HG02870 (cell line): ENCODE data around the gene MIDN.
"Not testable (repeated sequence)": the region's sequence is repeated elsewhere in the genome, so short reads cannot be mapped to it uniquely, and the experiment has no call there.

Source experiments
- ATAC-seq: cut with Tn5 transposase; IDR thresholded peaks from one replicate; pipeline ENCODE4 v1.9.1; 2021; ENCODE audit warnings: mild to moderate bottlenecking, moderate library complexity; ENCODE audit not compliant: unreplicated experiment

Gene MIDN

DNA sequence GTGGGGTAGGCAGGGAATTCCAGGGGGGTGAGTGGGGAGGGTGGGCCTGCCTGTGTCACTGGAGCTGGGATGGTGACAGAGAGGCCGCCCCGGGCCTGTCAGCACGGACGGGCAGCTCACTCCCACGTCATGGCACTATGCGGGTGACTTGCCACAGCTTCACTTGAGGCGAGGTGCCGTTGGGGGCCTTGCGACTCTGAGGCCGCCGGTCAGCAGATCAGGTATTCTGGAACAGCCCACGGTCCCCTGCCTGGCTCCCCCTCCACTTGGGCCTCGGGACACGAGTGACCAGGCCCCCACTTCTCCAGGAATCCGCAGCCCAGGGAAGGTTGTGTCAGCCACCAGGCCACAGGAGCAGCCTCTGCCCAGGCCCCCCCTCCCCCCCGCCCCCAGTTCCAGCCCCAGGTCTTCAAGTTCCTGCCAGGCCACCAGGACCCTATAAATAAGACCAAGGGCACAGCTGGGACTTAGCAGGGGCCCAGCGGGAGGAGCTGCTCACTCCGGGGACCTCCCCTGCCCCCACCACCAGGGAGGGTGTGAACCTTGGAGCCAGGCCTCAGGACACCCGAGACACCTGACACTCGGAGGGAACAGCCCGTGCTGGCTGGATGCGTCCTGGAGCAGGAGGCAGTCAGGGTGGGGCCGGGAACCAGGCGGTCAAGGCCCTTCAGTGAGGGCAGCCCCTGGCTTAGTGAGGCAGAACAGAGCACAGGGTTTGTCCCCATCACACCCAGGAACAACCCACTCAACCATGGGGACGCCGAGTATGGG lies 2.7 kb upstream of the MIDN start:
- ATAC-seq = no peak

DNA sequence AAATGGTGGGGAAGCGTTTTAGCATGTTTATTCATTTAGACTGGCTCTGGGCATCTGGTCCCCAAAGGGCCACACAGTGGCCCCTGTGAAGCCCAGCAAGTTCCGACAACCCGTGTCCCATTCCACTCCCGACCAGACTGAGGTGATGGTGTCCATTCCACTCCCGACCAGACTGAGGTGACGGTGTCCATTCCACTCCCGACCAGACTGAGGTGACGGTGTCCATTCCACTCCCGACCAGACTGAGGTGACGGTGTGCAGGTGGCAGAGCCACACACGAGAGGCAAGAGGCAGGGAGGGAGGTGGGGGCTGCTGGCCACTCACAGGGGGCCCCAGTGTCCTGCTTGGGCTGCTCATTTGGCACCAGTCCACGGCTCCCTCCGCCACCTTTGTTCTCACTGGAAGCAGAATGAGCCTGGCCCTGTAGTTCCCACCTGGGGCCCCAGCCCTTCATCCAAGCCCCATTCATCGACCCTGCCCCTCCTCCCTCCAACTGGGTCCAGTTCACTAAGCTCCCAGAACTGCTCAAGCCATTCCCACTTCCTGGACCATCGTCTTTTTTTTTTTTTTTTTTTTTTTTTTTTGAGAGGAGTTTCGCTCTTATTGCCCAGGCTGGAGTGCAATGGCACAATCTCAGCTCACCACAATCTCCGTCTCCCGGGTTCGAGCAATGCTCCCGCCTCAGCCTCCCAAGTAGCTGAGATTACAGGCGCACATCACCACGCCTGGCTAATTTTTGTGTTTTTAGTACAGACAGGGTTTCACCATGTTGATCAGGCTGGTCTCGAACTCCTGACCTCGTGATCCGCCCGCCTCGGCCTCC lies 1.9 kb upstream of the MIDN start:
- ATAC-seq = not testable (repeated sequence)

DNA sequence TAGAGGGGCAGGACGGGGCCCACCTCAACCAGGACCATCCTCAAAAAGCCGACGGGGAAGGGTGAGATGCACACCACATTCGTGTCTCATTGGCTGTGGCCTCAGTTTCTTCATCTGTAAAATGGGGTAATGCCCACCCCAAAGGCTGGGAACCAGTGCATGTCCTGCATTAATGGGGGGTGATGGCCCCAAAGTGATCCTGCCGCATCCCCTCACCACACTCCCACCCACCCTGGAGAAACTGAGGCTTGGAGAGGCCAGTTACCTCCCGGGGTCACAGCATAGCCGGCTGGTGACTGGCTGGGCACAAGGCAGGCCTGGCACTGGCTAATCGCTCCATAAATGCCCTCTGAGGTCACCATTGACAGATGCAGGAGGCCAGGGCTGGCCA lies 640 bp upstream of the MIDN start:
- no peak for ATAC-seq

GRCh38 chr19:1248786-1249297 lies 459 bp downstream of the MIDN start:
- ATAC-seq = peak; percentile 20

DNA sequence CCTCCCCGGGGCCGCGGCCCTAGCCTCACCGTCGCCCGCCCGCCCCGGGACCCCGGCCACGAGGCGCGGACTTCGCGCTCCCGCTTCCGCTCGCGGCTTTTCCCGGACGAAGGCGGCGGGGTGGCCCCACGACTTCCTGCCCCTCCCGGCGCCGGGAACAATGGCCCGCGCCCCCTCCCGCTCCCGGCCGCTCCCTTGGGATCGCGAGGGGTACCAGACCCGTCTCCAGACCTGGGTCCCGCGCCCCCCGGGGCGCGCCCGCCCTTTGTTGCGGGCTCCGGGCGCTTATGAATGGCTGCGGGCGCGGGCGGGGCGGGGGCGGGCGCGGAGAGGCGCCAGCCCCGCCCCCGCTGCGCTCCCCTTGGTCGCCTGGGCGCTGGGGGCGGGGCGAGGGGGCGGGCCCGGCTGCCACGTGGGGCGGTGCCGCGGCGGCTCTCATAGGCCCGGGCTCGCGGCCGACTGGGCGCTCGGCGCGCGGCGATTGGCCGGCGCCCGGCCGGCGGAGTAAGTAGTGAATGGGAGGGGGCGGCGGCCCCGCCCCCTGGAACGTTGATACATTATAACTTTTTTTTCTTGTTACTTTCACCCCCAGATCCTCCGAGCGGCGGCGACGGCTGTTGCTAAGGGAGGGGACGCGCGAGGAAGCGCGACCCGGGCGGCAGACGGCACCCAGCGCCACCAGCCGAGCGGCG lies 1.1 kb downstream of the MIDN start:
- peak; percentile 39 for ATAC-seq

GRCh38 chr19:1249990-1250436 lies 1.6 kb downstream of the MIDN start:
- ATAC-seq = no peak

DNA sequence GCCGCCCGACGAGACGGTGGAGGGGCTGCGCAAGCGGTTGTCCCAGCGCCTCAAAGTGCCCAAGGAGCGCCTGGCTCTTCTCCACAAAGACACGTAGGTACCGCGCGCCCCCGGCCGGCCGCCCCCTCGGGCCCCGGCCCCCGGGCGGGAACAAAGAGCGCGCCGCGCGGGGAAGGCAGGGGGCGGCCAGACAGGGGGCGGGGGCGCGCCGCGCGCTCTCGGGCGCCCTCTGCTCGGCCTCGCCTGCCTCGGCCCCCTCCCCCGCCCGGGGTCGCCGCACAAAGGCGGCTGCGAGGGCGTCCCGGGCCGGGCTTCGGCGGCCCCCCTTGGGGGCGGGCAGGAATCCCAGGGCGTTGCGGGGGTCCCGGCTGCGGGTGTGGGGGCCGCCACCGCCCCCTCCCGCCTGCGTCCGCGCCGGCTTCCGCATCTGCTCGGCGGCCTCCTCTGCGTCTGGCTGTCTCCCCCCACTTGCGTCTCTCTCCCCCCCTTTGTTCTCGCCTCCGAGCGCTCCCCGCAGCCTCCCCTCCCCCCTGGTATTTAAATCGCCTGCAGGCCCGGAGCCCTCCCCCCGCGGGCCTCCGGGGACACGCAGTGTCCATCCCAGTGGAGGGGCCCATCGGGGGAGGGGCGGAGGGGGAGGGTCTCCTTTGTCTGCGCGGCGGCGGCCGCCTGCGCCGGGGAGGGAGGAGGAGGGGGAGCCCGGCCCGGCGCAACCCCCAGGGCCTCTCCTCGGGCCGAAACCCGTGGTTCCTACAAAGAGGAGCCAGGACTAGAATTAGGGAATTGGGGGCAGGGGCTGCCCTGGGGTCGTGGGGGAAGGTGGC lies 2.3 kb downstream of the MIDN start:
- no peak for ATAC-seq

DNA sequence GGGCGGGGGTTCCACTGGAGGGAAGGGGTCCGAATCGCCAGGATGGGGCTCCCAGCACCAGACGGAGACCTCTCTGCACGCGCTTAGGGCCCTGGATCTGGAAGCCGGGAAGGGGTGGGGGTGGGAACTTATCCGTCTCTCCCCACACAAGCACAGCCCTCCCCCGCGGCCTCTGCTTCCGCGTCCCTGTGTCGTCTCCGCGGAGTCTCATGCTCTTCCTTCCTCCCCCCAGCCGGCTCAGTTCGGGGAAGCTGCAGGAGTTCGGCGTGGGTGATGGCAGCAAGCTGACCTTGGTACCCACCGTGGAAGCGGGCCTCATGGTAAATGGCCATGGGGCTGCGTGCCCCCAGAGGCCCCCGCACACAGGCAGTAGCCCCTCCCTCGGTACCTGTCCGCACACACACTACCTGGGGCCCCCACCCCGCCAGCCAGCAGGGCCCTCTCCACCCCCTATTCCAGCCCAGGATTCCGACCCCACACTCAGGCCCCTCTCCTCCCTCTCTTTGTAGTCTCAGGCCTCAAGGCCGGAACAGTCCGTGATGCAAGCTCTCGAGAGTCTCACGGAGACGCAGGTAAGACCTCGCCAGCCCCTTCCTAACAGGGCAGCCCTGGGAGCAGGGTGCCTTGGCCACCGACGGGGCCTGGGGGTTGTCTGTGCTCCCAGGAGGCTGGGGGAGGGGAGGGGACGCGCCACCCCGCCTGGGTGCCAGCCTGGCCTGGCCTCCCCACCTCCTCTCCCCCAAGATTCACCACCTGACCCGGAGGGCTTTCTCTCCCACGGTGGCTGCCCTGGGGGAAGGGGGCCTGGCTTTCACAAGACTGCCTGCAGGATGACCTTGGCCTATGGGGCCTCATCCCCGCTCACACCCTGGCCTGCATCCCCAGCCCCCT lies 3.2 kb downstream of the MIDN start:
- no peak for ATAC-seq

- no peak for ATAC-seq
Observed at GRCh38 chr19:1252221-1252820, 3.9 kb downstream of the MIDN start.

- no peak for ATAC-seq
Observed at GRCh38 chr19:1252821-1253513, 4.6 kb downstream of the MIDN start.

- ATAC-seq = no peak
Observed at GRCh38 chr19:1253514-1254080, 5.2 kb downstream of the MIDN start.

- no peak for ATAC-seq
Observed at GRCh38 chr19:1254081-1254527, 5.7 kb downstream of the MIDN start.

- no peak for ATAC-seq
Observed at GRCh38 chr19:1254530-1255185, 6.3 kb downstream of the MIDN start.

DNA sequence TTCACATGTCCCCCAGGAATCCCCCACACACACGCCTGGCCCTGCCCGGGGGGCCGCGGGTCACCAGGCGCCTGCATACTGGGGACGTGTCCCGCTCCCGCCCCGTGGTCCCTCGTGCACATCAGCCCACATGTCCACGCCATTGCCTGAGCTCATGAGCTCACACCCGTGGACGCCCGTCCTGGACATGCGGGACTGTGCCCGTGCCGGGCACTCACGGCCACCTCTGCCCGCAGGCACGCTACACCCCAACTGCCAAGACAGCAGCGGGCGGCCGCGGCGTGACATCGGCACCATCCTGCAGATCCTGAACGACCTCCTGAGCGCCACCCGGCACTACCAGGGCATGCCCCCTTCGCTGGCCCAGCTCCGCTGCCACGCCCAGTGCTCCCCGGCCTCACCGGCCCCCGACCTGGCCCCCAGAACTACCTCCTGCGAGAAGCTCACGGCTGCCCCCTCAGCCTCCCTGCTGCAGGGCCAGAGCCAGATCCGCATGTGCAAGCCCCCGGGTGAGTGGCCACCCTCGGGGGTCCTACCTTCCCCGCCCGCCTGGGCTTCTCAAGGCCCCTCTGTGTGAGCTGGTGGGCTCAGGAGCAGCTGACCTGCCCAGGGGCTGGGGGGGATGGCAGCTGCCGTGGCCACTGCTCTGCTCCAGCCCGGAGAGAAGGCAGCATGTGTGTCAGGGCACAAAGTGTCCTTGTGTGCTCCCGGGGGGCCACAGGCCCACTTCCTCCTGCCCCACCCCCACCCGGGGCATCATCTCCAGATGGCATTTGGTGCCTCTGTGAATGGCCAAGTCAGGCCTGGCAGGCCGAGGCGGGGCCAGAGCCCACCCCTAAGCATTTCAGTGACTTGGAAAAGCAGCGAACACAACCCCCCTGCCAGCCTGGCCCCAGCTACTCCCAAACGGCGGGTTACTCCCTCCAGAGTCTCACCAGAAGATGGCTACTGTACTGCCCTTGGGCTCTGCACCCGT lies 7.1 kb downstream of the MIDN start:
- no peak for ATAC-seq

- no peak for ATAC-seq
Observed at GRCh38 chr19:1256646-1257474, 8.5 kb downstream of the MIDN start.
